Prostate gland (tissue), 2 donors: ENCODE results near the gene CD1D. TPM values are rescaled to one million over a fixed set of nuclear protein-coding genes. Genes with fewer than 3 reads are reported as not detected.

ENCODE experiments used
- DNase-seq: peaks from one replicate; pipeline ENCODE4 v3.0.0-alpha.2; 2019; ENCODE audit warnings: low spot score
- H3K27ac ChIP-seq, 2 donors: fragments of 200-600 bp; sonication (generic); 2 replicates each; pipeline ENCODE4 v1.5.1; 2017 to 2019
- H3K27me3 ChIP-seq: fragments of 200-600 bp; sonication (generic); replicated peaks from 2 replicates; pipeline ENCODE4 v1.5.1; 2019; ENCODE audit not compliant: insufficient read depth
- H3K36me3 ChIP-seq, 2 donors: fragments of 200-600 bp; sonication (generic); 1 replicate in 1 of 2; 2 replicates in 1 of 2; pipeline versions ENCODE4 v1.5.1 to v1.8.1; 2017 to 2019
- H3K4me1 ChIP-seq: fragments of 200-600 bp; sonication (generic); replicated peaks from 2 replicates; pipeline ENCODE4 v1.5.1; 2019
- H3K4me3 ChIP-seq, 2 donors: fragments of 200-600 bp; sonication (generic); 2 replicates each; pipeline ENCODE4 v1.5.1; 2017 to 2019
- H3K9me3 ChIP-seq: fragments of 200-600 bp; sonication (generic); 2 replicates; pipeline ENCODE4 v1.5.1; 2017
- POLR2A ChIP-seq: fragments of 450-650 bp; IDR thresholded peaks from one replicate; pipeline ENCODE4 v1.6.1; 2016; ENCODE audit warnings: antibody characterized with exemption, mild to moderate bottlenecking
- POLR2AphosphoS5 ChIP-seq: sonication (generic); formaldehyde crosslinking; IDR thresholded peaks from one replicate; pipeline ENCODE4 v1.6.1; 2017; ENCODE audit warnings: antibody characterized with exemption
- WGBS: methylation state at CpG from one replicate; pipeline ENCODE4 v1.1.5; 2018; 5-methylcytosine and 5-hydroxymethylcytosine counted together
- intact Hi-C: fragments of 100-400 bp; cut with DNase I; formaldehyde crosslinking; loops from one replicate; pipeline ENCODE4 v1.14.2; 2022
- total RNA-seq, 2 donors: library from RNA; depleted of rRNA; stranded (reverse); fragments of >200 nt; gene quantifications; one replicate each; pipeline ENCODE4 v1.1.0, GENCODE V29; 2016
- TF ChIP-seq, protein P1 (sequence below), 4 experiments: fragments of 200-600 bp in 2 of 4; fragments of 450-650 bp in 2 of 4; sonication (generic) in 2 of 4; IDR thresholded peaks; 1 replicate in 3 of 4; 2 replicates in 1 of 4; pipeline ENCODE4 v1.5.1; 2016 to 2019; ENCODE audit warnings: antibody characterized with exemption in 4 of 4, mild to moderate bottlenecking in 2 of 4, moderate library complexity in 2 of 4

The CD1D gene
- total RNA-seq, 2 donors from 2014 or later: 1.3 to 3.1 TPM

DNA sequence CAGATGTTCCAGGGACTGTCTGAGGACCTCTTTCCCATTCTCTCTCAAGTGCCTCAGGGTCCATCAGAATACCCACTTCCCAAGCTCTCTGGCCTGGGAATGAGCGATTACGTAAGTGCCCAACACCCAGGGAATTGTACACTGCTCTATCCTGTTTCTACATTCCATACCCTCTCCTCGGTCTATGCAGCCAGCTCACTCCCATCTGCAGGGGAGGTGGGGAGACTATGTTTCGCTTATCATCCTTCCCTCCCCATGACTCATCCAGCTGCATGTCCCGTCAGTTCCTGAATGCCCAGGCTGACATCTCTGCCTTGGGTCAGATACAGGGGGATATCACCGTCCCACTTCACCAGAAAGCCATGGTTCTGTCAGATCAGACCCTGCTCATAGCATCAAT is 34.5 kb upstream of the CD1D start:
- no peaks in the 10 kb centered on the region for H3K27me3 ChIP-seq
- TF ChIP-seq POLR2A: no peak
- TF ChIP-seq, protein P1, sequence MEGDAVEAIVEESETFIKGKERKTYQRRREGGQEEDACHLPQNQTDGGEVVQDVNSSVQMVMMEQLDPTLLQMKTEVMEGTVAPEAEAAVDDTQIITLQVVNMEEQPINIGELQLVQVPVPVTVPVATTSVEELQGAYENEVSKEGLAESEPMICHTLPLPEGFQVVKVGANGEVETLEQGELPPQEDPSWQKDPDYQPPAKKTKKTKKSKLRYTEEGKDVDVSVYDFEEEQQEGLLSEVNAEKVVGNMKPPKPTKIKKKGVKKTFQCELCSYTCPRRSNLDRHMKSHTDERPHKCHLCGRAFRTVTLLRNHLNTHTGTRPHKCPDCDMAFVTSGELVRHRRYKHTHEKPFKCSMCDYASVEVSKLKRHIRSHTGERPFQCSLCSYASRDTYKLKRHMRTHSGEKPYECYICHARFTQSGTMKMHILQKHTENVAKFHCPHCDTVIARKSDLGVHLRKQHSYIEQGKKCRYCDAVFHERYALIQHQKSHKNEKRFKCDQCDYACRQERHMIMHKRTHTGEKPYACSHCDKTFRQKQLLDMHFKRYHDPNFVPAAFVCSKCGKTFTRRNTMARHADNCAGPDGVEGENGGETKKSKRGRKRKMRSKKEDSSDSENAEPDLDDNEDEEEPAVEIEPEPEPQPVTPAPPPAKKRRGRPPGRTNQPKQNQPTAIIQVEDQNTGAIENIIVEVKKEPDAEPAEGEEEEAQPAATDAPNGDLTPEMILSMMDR (IDR thresholded peaks at IDR 0.05): no peak
- no peak for TF ChIP-seq POLR2AphosphoS5
- WGBS: 90% methylated on average over 6 of the region's 6 CpGs
- intact Hi-C loops: no loop called here
- no peak overlapping the region for H3K4me3 ChIP-seq
- H3K27ac ChIP-seq: no peak overlapping the region
- peaks cover 2% of the 10 kb centered on the region for H3K4me1 ChIP-seq
- H3K9me3 ChIP-seq: no peaks in the 10 kb centered on the region
- H3K36me3 ChIP-seq: no peaks in the 10 kb centered on the region
- DNase-seq: no peak

DNA sequence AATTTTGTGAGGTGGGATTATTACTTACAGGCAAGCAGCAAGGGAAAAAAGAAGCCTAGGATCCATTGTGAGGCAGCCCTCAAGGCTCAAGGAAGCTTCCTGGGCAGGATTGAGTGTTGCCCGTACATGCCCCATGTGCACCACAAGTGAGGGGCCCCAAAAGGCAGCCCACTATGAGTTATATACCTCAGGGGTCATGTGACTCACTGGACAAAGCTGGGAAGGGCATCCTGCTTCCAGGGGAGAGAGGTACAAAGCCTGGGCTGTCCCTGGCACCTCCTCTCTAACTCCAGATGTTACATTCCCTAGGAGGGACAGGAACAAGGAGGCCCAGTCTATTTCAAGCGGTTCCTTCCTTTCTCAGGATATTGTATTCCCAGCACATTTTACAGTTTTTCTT is 34.0 kb upstream of the CD1D start:
- H3K27me3 ChIP-seq: no peaks in the 10 kb centered on the region
- 76% methylated on average over 2 of the region's 2 CpGs for WGBS

DNA sequence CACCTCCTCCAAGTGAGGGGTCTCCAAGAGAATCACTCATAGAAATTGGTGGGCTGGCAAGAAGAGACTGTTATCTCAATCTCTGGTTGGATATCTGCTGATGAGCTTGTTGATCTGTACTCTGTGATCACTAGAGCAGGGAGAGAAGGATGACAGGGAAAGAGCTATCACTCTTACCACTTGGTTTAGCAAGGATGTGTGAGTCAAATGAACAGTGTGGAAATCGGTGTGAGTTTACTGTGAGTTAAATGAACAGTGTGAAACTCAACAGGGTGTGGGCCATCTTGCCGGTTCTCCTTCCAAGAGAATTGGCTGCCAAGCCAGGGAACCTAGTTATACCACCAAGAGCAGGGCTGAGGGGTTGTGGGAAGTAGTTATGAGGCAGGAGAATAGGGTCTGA is 33.3 kb upstream of the CD1D start:
- TF ChIP-seq POLR2AphosphoS5 (no peak), POLR2A (no peak)
- TF ChIP-seq, protein P1 (IDR thresholded peaks at IDR 0.05): no peak

More for the DNA sequence above, 34.0 kb upstream of the CD1D start:
- intact Hi-C loops: no loop called here
- TF ChIP-seq POLR2AphosphoS5 (no peak), POLR2A (no peak)
- TF ChIP-seq, protein P1 (IDR thresholded peaks at IDR 0.05): no peak
- no peak overlapping the region for H3K27ac ChIP-seq
- peaks cover 2% of the 10 kb centered on the region for H3K4me1 ChIP-seq
- H3K9me3 ChIP-seq: no peaks in the 10 kb centered on the region
- DNase-seq: no peak
- no peaks in the 10 kb centered on the region for H3K36me3 ChIP-seq
- no peak overlapping the region for H3K4me3 ChIP-seq

DNA sequence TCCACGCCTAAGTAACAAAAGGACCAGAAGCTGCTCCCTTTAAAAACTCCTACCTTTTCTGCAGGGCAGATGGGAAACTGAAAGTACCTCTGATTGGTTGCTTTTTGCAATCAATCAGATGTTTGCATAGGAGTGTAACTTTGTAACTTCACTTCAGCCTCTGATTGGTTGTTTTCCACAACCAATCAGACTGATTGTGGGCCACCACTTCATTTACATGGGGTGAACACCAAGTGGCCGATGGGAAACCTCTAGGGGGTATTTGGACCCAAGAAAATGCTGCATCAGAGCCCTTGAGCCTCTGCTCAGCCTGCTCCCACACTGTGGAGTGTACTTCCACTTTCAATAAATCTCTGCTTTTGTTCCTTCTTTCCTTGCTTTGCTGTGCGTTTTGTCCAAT is 32.8 kb upstream of the CD1D start:
- no peaks in the 10 kb centered on the region for H3K36me3 ChIP-seq
- H3K27me3 ChIP-seq: no peaks in the 10 kb centered on the region
- intact Hi-C loops: no loop called here
- H3K9me3 ChIP-seq: no peaks in the 10 kb centered on the region
- no peak for TF ChIP-seq POLR2A
- no peak for TF ChIP-seq POLR2AphosphoS5
- TF ChIP-seq, protein P1 (IDR thresholded peaks at IDR 0.05): no peak
- WGBS: 93% methylated on average over 3 of the region's 3 CpGs
- DNase-seq: no peak
- H3K27ac ChIP-seq: no peak overlapping the region
- H3K4me1 ChIP-seq: peaks cover 2% of the 10 kb centered on the region
- no peak overlapping the region for H3K4me3 ChIP-seq

More for the DNA sequence above, 33.3 kb upstream of the CD1D start:
- Histone ChIP-seq H3K27ac (no peak overlapping the region), H3K4me1 (peaks cover 2% of the 10 kb centered on the region), H3K36me3 (no peaks in the 10 kb centered on the region), H3K4me3 (no peak overlapping the region), H3K27me3 (no peaks in the 10 kb centered on the region), H3K9me3 (no peaks in the 10 kb centered on the region)
- WGBS: 55% methylated on average over 2 of the region's 2 CpGs
- intact Hi-C loops: no loop called here
- DNase-seq: no peak

DNA sequence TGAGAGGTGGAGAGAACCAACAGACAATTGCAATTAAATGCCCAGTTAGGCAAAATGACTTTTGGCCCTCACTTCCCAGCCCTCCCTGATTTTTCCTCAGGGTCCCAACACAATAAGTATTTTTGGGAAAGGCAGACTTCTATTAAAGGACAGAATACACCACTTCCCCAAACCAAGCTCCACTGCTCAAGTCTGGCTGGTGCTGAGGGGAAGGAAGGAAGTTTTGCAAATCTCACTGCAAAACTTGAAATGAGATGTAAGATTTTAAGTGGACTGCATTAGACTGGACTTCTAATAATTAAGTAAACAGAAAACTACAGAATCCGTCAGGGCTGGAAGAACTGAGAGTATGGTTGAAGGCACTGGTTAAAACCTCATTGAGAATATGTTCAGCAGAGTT is 32.2 kb upstream of the CD1D start:
- no peak overlapping the region for H3K27ac ChIP-seq
- H3K36me3 ChIP-seq: no peaks in the 10 kb centered on the region

More for the DNA sequence above, 32.2 kb upstream of the CD1D start:
- Histone ChIP-seq H3K9me3 (no peaks in the 10 kb centered on the region), H3K4me3 (no peak overlapping the region), H3K4me1 (peaks cover 2% of the 10 kb centered on the region), H3K27me3 (no peaks in the 10 kb centered on the region)
- no peak for DNase-seq
- 71% methylated on average over 1 of the region's 1 CpG for WGBS
- TF ChIP-seq, protein P1 (IDR thresholded peaks at IDR 0.05): no peak
- TF ChIP-seq POLR2A (no peak), POLR2AphosphoS5 (no peak)
- intact Hi-C loops: no loop called here
